ENCODE data around the gene SAC3D1.
"Not testable (repeated sequence)": the region's sequence is repeated elsewhere in the genome, so short reads cannot be mapped to it uniquely, and the experiment has no call there.

The SAC3D1 gene

GRCh38 chr11:65040847-65041622 lies at the start of gene SAC3D1:
SAC3D1 (plus strand) TSS chr11:65041210; CDS start chr11:65041293, 83 bp downstream.
- DNase-seq (ENCODE audit: low spot score), result peak; percentile 96

GRCh38 chr11:64994318-64994717 lies 46.7 kb upstream of the SAC3D1 start:
- DNase-seq (ENCODE audit: low spot score), result no peak

- no peak for DNase-seq (ENCODE audit: low spot score)
These were observed 44.7 kb upstream of the SAC3D1 start for GRCh38 chr11:64996327-64996709.

DNA sequence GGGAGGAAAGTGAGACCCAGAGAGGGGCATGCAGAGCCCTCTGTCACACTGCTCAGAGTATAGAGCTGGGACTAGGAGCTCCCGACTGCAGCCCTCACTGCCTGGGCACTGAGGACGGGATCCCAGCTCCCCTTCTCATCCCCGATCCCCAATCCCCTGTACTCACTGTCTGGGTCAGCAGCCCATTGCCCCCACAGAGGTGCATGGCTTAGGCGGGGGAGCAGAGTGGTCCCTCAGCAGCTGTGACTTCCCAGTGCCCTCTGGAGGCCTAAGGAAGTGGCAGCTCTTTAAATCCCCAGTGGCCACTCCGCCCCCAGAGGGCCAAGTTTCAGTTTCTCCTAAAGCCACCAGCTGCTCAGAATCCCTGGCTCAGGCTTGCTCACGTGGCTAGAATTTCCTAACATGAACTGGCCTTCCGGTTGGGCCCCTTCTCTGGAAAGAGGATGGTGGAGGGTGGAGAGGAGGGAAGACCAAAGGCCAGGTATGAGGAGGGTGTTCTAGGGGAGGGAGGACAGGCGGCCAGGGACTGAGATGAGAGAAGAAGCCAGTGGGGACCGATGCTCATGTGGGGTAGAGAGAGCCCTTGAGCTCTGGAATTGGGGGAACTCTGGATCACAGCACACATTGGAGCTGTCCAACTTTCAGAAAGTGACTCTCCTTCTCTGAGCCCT lies 44.2 kb upstream of the SAC3D1 start, which contains the start of gene BATF2:
Gene BATF2, minus strand, starts transcription at position 262 of the 671 bp plus-strand sequence. Its CDS starts 57 bp downstream, at position 205.
- peak; percentile 84 for DNase-seq (ENCODE audit: low spot score)

DNA sequence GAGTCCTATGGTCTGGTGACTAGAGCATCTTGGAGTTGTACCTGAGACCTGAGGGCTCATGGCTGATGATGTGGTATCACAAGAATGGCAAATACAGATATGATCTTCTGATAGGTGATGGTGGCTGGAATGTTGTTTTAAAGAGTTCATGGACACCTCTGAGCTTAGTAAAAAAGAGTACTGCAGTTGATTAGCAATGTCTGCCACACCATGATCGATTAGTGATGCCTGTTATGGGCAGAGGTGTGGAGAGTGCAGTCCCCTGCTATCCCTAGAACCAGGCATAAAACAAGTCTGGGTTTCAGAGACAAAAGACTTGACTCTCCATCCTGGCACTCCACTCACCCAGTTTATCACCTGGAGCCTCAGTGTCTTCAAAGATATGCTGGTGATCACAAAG lies 42.9 kb upstream of the SAC3D1 start:
- DNase-seq (ENCODE audit: low spot score), result no peak

- DNase-seq (ENCODE audit: low spot score), result no peak
These were observed 42.1 kb upstream of the SAC3D1 start for GRCh38 chr11:64998690-64999431.

DNA sequence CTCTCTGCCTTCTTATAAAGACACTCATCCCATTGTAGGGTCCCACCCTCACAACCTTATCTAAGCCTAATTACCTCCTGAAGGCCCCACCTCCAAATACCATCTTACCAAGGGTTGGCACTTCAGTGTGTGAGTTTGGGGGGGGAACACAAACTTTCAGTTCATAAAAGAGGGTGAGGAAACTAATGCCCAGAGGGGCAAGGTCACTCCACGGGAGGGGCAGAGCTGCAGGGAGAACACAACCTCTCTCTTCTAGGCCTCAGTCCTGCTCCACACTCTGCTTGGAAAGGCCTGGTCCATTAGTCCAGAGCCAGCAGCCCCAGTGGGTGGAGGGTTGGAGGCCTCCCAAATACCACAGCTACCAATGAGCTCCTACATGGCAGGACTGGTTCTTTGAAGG lies 41.5 kb upstream of the SAC3D1 start:
- DNase-seq (ENCODE audit: low spot score), result no peak

GRCh38 chr11:65002706-65003105 lies 38.3 kb upstream of the SAC3D1 start:
- no peak for DNase-seq (ENCODE audit: low spot score)

GRCh38 chr11:65003282-65003681 lies 37.7 kb upstream of the SAC3D1 start:
- DNase-seq (ENCODE audit: low spot score), result peak; percentile 57

- not testable (repeated sequence) for DNase-seq (ENCODE audit: low spot score)
These were observed 37.0 kb upstream of the SAC3D1 start for GRCh38 chr11:65003968-65004367.

GRCh38 chr11:65008016-65008415 lies 33.0 kb upstream of the SAC3D1 start:
- no peak for DNase-seq (ENCODE audit: low spot score)

DNA sequence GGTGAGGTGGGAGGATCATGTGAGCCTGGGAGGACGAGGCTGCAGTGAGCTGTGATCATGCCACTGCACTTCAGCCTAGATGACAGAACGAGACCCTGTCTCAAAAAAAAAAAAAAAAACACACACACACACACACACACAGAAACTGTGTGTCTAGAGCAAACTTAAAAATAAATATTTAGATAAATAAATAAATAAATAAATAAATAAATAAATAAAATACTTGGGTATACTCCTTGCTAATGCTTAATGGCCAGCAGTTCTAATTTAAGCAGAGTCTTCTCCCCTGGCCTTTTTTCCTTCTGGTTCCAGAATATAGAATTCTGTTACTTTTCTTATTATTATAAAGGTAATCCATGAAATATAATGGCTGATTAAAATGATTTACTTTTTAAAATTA lies 32.1 kb upstream of the SAC3D1 start:
- no peak for DNase-seq (ENCODE audit: low spot score)

DNA sequence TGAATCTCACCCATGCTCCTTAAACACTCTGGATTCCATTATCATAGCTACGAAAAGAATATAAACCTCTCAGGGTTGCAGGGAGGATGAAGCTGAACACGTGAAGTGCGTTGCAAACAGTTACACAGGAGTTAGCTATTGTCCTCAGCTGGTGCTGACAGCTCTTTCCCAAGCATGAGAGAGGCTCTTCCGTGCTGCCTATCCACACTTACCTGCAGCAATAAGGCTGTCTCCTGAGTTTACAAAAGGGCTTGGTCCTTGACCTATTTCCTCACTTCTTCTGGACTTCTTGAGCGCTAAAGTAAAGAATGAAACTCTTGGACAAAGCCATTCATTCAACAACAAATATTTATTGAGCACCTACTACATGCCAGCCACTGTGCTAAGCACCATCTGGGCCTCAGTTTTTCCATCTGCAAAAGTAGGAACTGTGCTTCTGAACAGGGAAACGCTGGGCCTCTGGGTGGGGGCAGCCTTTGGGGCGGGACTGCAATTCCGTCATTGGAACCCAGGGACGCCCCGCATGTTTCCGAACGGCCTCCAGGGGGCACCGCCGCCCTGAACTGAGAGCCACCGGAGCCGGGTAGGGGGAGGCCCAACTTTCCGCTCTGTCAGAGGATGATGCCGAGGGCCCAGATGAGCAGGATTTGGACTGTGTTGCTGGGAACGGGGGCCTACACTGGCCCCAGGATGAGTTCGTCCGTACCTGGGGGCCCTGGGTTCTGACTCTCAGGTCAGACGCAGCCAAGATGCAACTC lies 27.7 kb upstream of the SAC3D1 start:
- DNase-seq (ENCODE audit: low spot score), result peak; percentile 96

GRCh38 chr11:65013888-65014725 lies 26.9 kb upstream of the SAC3D1 start, which contains the start of gene ARL2:
ARL2 (plus strand) TSS chr11:65014160; CDS start chr11:65014208, 48 bp downstream.
- DNase-seq (ENCODE audit: low spot score), result peak; percentile 94

GRCh38 chr11:65014726-65015227 lies 26.2 kb upstream of the SAC3D1 start:
- no peak for DNase-seq (ENCODE audit: low spot score)

GRCh38 chr11:65016705-65017104 lies 24.3 kb upstream of the SAC3D1 start:
- DNase-seq (ENCODE audit: low spot score), result no peak

- DNase-seq (ENCODE audit: low spot score), result no peak
These were observed 23.1 kb upstream of the SAC3D1 start for GRCh38 chr11:65017937-65018336.

GRCh38 chr11:65019824-65020223 lies 21.2 kb upstream of the SAC3D1 start:
- DNase-seq (ENCODE audit: low spot score), result no peak

DNA sequence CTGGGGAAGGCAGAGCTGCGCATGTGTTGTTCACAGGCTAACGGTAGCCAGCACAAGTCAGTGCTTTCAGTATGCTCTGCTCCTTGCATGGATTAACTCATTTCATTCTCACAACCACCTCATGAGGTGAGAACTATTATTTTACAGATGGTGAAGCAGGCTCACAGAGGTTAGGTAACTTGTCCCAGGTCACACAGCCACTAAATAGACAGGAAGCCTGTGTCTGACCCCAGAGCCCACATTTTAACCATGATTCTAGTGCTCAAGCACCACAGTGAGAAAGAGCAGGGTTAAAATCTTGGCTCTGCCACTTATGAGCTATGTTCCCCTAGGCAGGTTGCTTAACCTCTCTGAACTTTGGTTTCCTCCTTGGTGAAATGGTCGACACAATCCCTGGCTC lies 20.0 kb upstream of the SAC3D1 start:
- DNase-seq (ENCODE audit: low spot score), result no peak

DNA sequence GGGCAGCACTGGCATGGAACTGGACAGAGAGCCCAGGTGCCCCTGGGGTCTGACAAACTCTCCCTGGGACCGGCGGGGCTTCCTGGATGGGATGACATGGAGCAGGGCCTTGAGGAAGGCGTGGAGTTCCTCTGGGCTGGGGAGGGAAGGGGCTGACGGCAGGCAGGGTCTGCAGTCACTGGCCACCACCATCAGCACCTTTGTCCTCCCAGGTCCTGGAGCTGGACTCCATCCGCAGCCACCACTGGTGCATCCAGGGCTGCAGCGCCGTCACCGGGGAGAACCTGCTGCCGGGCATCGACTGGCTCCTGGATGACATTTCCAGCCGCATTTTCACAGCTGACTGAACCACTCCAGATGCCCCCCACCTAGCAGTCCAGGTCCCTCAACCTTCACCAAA lies 19.5 kb upstream of the SAC3D1 start:
- DNase-seq (ENCODE audit: low spot score), result no peak

GRCh38 chr11:65023502-65023901 lies 17.5 kb upstream of the SAC3D1 start:
- not testable (repeated sequence) for DNase-seq (ENCODE audit: low spot score)
